K562 (cell line): ENCODE measurements around the gene ADGRA1. TPM values are rescaled to one million over a fixed set of nuclear protein-coding genes. Genes with fewer than 3 reads are reported as not detected.

Experiments used
- ATAC-seq: fragments of 200-7000 bp; cut with Tn5 transposase; 3 replicates; pipeline ENCODE4 v1.9.1; 2020; ENCODE audit warnings: moderate library complexity
- BruUV-seq: library from RNA; stranded (reverse); fragments of 400-500 nt; replicated peaks from 2 replicates; lab custom pipeline; 2021; lab: Mats Ljungman, UMichigan
- CTCF ChIA-PET: fragments of 300-600 bp; formaldehyde crosslinking; extraction: SDS; loops from one replicate; lab custom pipeline; 2021; ENCODE audit warnings: low intra/inter-chr PET ratio; lab: Yijun Ruan, JAX
- POLR2A ChIA-PET: fragments of 300-600, 350-650 bp; sonication (Branson Sonifier 250); formaldehyde crosslinking; extraction: SDS; loops from one replicate; lab custom pipeline; 2021; ENCODE audit warnings: antibody characterized with exemption, inconsistent platforms; lab: Yijun Ruan, JAX
- DNase-seq, 4 experiments: peaks; one replicate each; pipeline versions ENCODE4 v3.0.0 to v3.0.0-alpha.2; 2011 to 2018; ENCODE audit warnings: low spot score in 3 of 4, mixed read lengths in 3 of 4; ENCODE audit errors: extremely low read depth in 1 of 4
- FAIRE-seq: peaks from 2 replicates; lab custom pipeline; 2011; peaks lifted over from hg19 to GRCh38; lab: Jason Lieb, UNC
- H2AFZ ChIP-seq: 2 replicates; pipeline ENCODE4 v1.6.0; 2011; ENCODE audit warnings: low read depth, low read length, control low read depth, inconsistent platforms
- H3K27ac ChIP-seq: fragments of 200-600 bp; 3 replicates; pipeline ENCODE4 v1.8.0; 2011; ENCODE audit warnings: low read depth, mild to moderate bottlenecking, control low read depth, inconsistent platforms, low read length, moderate library complexity, mixed read lengths; ENCODE audit errors: extremely low read depth
- H3K27me3 ChIP-seq, 2 experiments: fragments of 300-600 bp in 1 of 2; 2 replicates in 1 of 2; 3 replicates in 1 of 2; pipeline versions ENCODE4 v1.6.0 to v1.8.0; 2011; ENCODE audit warnings: inconsistent platforms in 2 of 2, low read length in 2 of 2, mild to moderate bottlenecking in 1 of 2, mixed read lengths in 1 of 2, moderate library complexity in 1 of 2; ENCODE audit not compliant: control insufficient read depth in 2 of 2, insufficient read depth in 2 of 2
- H3K36me3 ChIP-seq: fragments of 300-600 bp; 3 replicates; pipeline ENCODE4 v1.8.0; 2011; ENCODE audit warnings: mild to moderate bottlenecking, low read length, inconsistent platforms; ENCODE audit not compliant: control insufficient read depth, insufficient read depth
- H3K4me1 ChIP-seq, 2 experiments: fragments of 200-600 bp in 1 of 2; replicated peaks in 1 of 2; 2 replicates in 1 of 2; 3 replicates in 1 of 2; pipeline versions ENCODE4 v1.5.1 to v1.8.0; 2011; ENCODE audit warnings: inconsistent platforms in 2 of 2, low read length in 2 of 2, mild to moderate bottlenecking in 1 of 2, mixed read lengths in 1 of 2, moderate library complexity in 1 of 2; ENCODE audit not compliant: control insufficient read depth in 2 of 2, insufficient read depth in 2 of 2
- H3K4me2 ChIP-seq: 2 replicates; pipeline ENCODE4 v1.6.1; 2011; ENCODE audit warnings: low read length, control low read depth, inconsistent platforms, mixed read lengths; ENCODE audit not compliant: insufficient read depth
- H3K4me3 ChIP-seq: fragments of 200-600 bp; sonication (generic), shearing (Covaris generic); 2 replicates; pipeline ENCODE4 v1.5.1; 2016; ENCODE audit warnings: control low read depth, inconsistent platforms
- H3K79me2 ChIP-seq: fragments of 200-600 bp; 3 replicates; pipeline ENCODE4 v1.8.0; 2011; ENCODE audit warnings: low read length, inconsistent platforms; ENCODE audit not compliant: control insufficient read depth, insufficient read depth
- H3K9ac ChIP-seq, 2 experiments: 2 replicates each; pipeline versions ENCODE4 v1.6.0 to v1.6.1; 2011; ENCODE audit warnings: low read depth in 2 of 2, low read length in 2 of 2, control low read depth in 1 of 2, inconsistent platforms in 1 of 2, mild to moderate bottlenecking in 1 of 2, mixed read lengths in 1 of 2; ENCODE audit not compliant: insufficient read depth in 1 of 2
- H3K9me1 ChIP-seq: one replicate; pipeline ENCODE4 v1.6.0; 2011; ENCODE audit warnings: inconsistent platforms, mild to moderate bottlenecking, low read length, moderate library complexity; ENCODE audit not compliant: control insufficient read depth, insufficient read depth
- H3K9me3 ChIP-seq: replicated peaks from 2 replicates; pipeline ENCODE4 v1.5.1; 2011; ENCODE audit warnings: low read depth, low read length, inconsistent platforms; ENCODE audit not compliant: control insufficient read depth, insufficient read depth
- H4K20me1 ChIP-seq: replicated peaks from 2 replicates; pipeline ENCODE4 v1.6.1; 2011; ENCODE audit warnings: low read length, inconsistent platforms, mixed read lengths; ENCODE audit not compliant: control insufficient read depth, insufficient read depth
- ARID3B ChIP-seq: fragments of 250-450 bp; sonication (Bioruptor Pico); IDR thresholded peaks from 2 replicates; pipeline ENCODE4 v1.4.0; 2020; ENCODE audit warnings: borderline replicate concordance
- BHLHE40 ChIP-seq: IDR thresholded peaks from 2 replicates; pipeline ENCODE4 v1.6.1; 2011; ENCODE audit warnings: low read length, improper control_type of control experiment
- BRCA1 ChIP-seq, 2 experiments: fragments of 450-650 bp in 1 of 2; sonication (generic) in 1 of 2; formaldehyde crosslinking in 1 of 2; IDR thresholded peaks; 2 replicates each; pipeline versions ENCODE4 v1.5.0 to v1.6.1; 2017 to 2020; ENCODE audit warnings: mild to moderate bottlenecking in 1 of 2, missing genetic modification reagents in 1 of 2
- CC2D1A ChIP-seq: fragments of 450-650 bp; IDR thresholded peaks from 2 replicates; pipeline ENCODE4 v1.6.1; 2017; ENCODE audit warnings: mild to moderate bottlenecking
- EP300 ChIP-seq: IDR thresholded peaks from 2 replicates; pipeline ENCODE4 v1.6.1; 2012; ENCODE audit warnings: low read length, improper control_type of control experiment
- GTF2F1 ChIP-seq: IDR thresholded peaks from 2 replicates; pipeline ENCODE4 v1.6.1; 2011; ENCODE audit warnings: low read depth, low read length, improper control_type of control experiment
- JUNB ChIP-seq: fragments of 450-650 bp; formaldehyde crosslinking; conservative IDR thresholded peaks from 2 replicates; pipeline ENCODE4 v1.4.0; 2020; ENCODE audit warnings: mild to moderate bottlenecking
- KLF16 ChIP-seq: IDR thresholded peaks from 2 replicates; pipeline ENCODE4 v1.6.1; 2016; ENCODE audit warnings: antibody characterized with exemption
- MBD1 ChIP-seq: fragments of 250-450 bp; sonication (Bioruptor Pico); IDR thresholded peaks from 2 replicates; pipeline ENCODE4 v1.8.0; 2022; ENCODE audit warnings: inconsistent platforms
- MEF2A ChIP-seq: IDR thresholded peaks from 2 replicates; pipeline ENCODE4 v1.6.1; 2011; ENCODE audit warnings: low read depth, mild to moderate bottlenecking, low read length, moderate library complexity; ENCODE audit not compliant: control insufficient read depth
- SP1 ChIP-seq: sonication (generic); formaldehyde crosslinking; IDR thresholded peaks from 2 replicates; pipeline ENCODE4 v1.8.1; 2022; ENCODE audit warnings: mild to moderate bottlenecking, missing genetic modification reagents
- TFE3 ChIP-seq: fragments of 450-650 bp; formaldehyde crosslinking; IDR thresholded peaks from 2 replicates; pipeline ENCODE4 v1.4.0; 2020; ENCODE audit warnings: mild to moderate bottlenecking, mixed read lengths
- ZNF449 ChIP-seq: fragments of 250-450 bp; sonication (Bioruptor Pico); IDR thresholded peaks from 2 replicates; pipeline ENCODE4 v1.8.0; 2022; ENCODE audit warnings: moderate library complexity, mild to moderate bottlenecking, inconsistent platforms
- ZNF668 ChIP-seq: fragments of 250-450 bp; sonication (Bioruptor Pico); IDR thresholded peaks from 2 replicates; pipeline ENCODE4 v1.8.0; 2022; ENCODE audit warnings: mild to moderate bottlenecking, inconsistent platforms
- WGBS: fragments of 100-300 bp; shearing (Covaris generic); methylation state at CpG from one replicate; pipeline ENCODE4 v1.1.6; 2016; ENCODE audit warnings: low coverage, mixed read lengths; ENCODE audit not compliant: insufficient coverage; ENCODE audit errors: missing lambda C conversion rate; 5-methylcytosine and 5-hydroxymethylcytosine counted together
- in situ Hi-C: fragments of 300-500 bp; cut with MboI; formaldehyde crosslinking; loops from 4 replicates; pipeline ENCODE4 v1.15.0; 2018; ENCODE audit warnings: inconsistent platforms, mixed read lengths
- intact Hi-C: fragments of 100-400 bp; cut with micrococcal nuclease; formaldehyde crosslinking; loops from 2 replicates; pipeline ENCODE4 v1.14.2; 2022
- polyA plus RNA-seq, 8 experiments: library from polyadenylated mRNA; depleted of rRNA in 4 of 8; stranded (reverse) in 5 of 8; unstranded in 3 of 8; fragments of >200 nt; fragmentation: Nextera tagmentation in 2 of 8; fragmentation: Illumina TruSeq in 1 of 8; extraction: Ambion mirVana in 2 of 8; extraction: Trizol in 1 of 8; gene quantifications; 2 replicates each; pipeline versions ENCODE4 v1.2.1 to v1.2.3, GENCODE V29; 2011 to 2014; ENCODE audit warnings: inconsistent platforms in 1 of 8, missing spikeins in 1 of 8
- total RNA-seq, 7 experiments: library from RNA; depleted of rRNA in 6 of 7; stranded (reverse); fragments of >200 nt in 6 of 7; fragmentation: Illumina TruSeq in 2 of 7; extraction: Trizol in 2 of 7; gene quantifications; 2 replicates each; pipeline versions ENCODE4 v1.2.1 to v1.2.3, GENCODE V29; 2011 to 2021; ENCODE audit warnings: low replicate concordance in 1 of 7

ADGRA1 gene
- total and polyA plus RNA-seq, 9 of the 15 experiments (the other 6 are each of a cell fraction or from before 2014, with no cell fraction given): not detected

- TF ChIP-seq MEF2A (no peak), JUNB (no peak)
- TF ChIP-seq, all 486 proteins: peak for 0
Measured at GRCh38 chr10:133087679-133088178, at the start of gene ADGRA1 (continued).

GRCh38 chr10:133038036-133038823 lies 49.5 kb upstream of the ADGRA1 start:
- in situ Hi-C loops (no loop called here), intact Hi-C loops (no loop called here)
- no peak overlapping the region for H2AFZ ChIP-seq
- DNase-seq: no peak
- H3K4me1 ChIP-seq: no peaks in the 10 kb centered on the region
- H4K20me1 ChIP-seq: no peaks in the 10 kb centered on the region
- no peak for FAIRE-seq
- peaks cover 5 to 59% of the 10 kb centered on the region in 2 experiments for H3K27me3 ChIP-seq
- BruUV-seq: no TSS peak
- H3K9ac ChIP-seq: no peak overlapping the region
- no peak overlapping the region for H3K4me3 ChIP-seq
- POLR2A ChIA-PET: no interaction called here
- H3K9me1 ChIP-seq: no peaks in the 10 kb centered on the region
- H3K79me2 ChIP-seq: no peaks in the 10 kb centered on the region
- CTCF ChIA-PET: no interaction called here
- H3K27ac ChIP-seq: no peak overlapping the region
- ATAC-seq: no peak
- H3K4me2 ChIP-seq: no peak overlapping the region
- no peaks in the 10 kb centered on the region for H3K9me3 ChIP-seq
- H3K36me3 ChIP-seq: no peaks in the 10 kb centered on the region
- WGBS: under 1% methylated on average over 21 of the region's 28 CpGs
- no peak for TF ChIP-seq BHLHE40
- no peak for TF ChIP-seq ARID3B (CRISPR knock-in tag)
- no peak for TF ChIP-seq KLF16
- TF ChIP-seq GTF2F1: no peak
- no peak for TF ChIP-seq ZNF668 (CRISPR knock-in tag)
- TF ChIP-seq ZNF449: no peak
- no peak for TF ChIP-seq EP300
- no peak for TF ChIP-seq SP1
- TF ChIP-seq TFE3: no peak
- TF ChIP-seq BRCA1 (IDR thresholded peaks at IDR 0.05): no peak
- TF ChIP-seq BRCA1 (CRISPR knock-in tag; IDR thresholded peaks at IDR 0.05): no peak
- no peak for TF ChIP-seq MBD1 (CRISPR knock-in tag)
- TF ChIP-seq CC2D1A: no peak
